HG02588 (cell line): ENCODE data around the gene HOXB6.

Source experiments
- ATAC-seq: cut with Tn5 transposase; IDR thresholded peaks from one replicate; pipeline ENCODE4 v1.9.1; 2021; ENCODE audit warnings: mild to moderate bottlenecking, moderate library complexity; ENCODE audit not compliant: unreplicated experiment

The HOXB6 gene

GRCh38 chr17:48624118-48624517 is 19.3 kb upstream of the HOXB6 start:
- ATAC-seq, result no peak

GRCh38 chr17:48623583-48623982 is 18.8 kb upstream of the HOXB6 start:
- ATAC-seq, result no peak

- no peak for ATAC-seq
Observed at GRCh38 chr17:48622857-48623256, 18.1 kb upstream of the HOXB6 start.

- no peak for ATAC-seq
Observed at GRCh38 chr17:48621410-48622392, 16.9 kb upstream of the HOXB6 start.

- ATAC-seq, result no peak
Observed at GRCh38 chr17:48620461-48621139, 15.8 kb upstream of the HOXB6 start.

- no peak for ATAC-seq
Observed at GRCh38 chr17:48619826-48620449, 15.2 kb upstream of the HOXB6 start.

GRCh38 chr17:48618256-48618896 is 13.6 kb upstream of the HOXB6 start:
- no peak for ATAC-seq

GRCh38 chr17:48617471-48618255 is 12.9 kb upstream of the HOXB6 start:
- no peak for ATAC-seq

- ATAC-seq, result no peak
Observed at GRCh38 chr17:48616717-48617470, 12.1 kb upstream of the HOXB6 start.

- no peak for ATAC-seq
Observed at GRCh38 chr17:48615963-48616716, 11.4 kb upstream of the HOXB6 start.

- ATAC-seq, result no peak
Observed at GRCh38 chr17:48615047-48615962, 10.5 kb upstream of the HOXB6 start, which contains the start of gene HOXB8. TSS of gene HOXB8 (minus strand) at chr17:48615292. CDS start at chr17:48614704, 588 bp downstream.

GRCh38 chr17:48613862-48614694 is 9.3 kb upstream of the HOXB6 start:
- ATAC-seq, result no peak

- no peak for ATAC-seq
Observed at GRCh38 chr17:48612854-48613691, 8.3 kb upstream of the HOXB6 start.

- no peak for ATAC-seq
Observed at GRCh38 chr17:48612456-48612853, 7.7 kb upstream of the HOXB6 start.

GRCh38 chr17:48611681-48612455 is 7.1 kb upstream of the HOXB6 start:
- no peak for ATAC-seq
